Breast epithelium (tissue), 4 donors: Measurements from ENCODE around the gene MAB21L1. TPM values are rescaled to one million over a fixed set of nuclear protein-coding genes. Genes with fewer than 3 reads are reported as not detected.

Experiments
- DNase-seq, 2 donors: peaks; one replicate each; pipeline ENCODE4 v3.0.0-alpha.2; 2019; ENCODE audit warnings: low spot score in 2 of 2
- H3K27ac ChIP-seq, 2 donors: fragments of 200-600 bp; sonication (generic) in 1 of 2; one replicate each; pipeline ENCODE4 v1.5.1; 2016 to 2019; ENCODE audit warnings: mild to moderate bottlenecking in 1 of 2
- H3K27me3 ChIP-seq, 2 donors: fragments of 200-600 bp; sonication (generic) in 1 of 2; one replicate each; pipeline versions ENCODE4 v1.5.1 to v1.6.0; 2017 to 2019; ENCODE audit warnings: control low read depth in 1 of 2, mild to moderate bottlenecking in 1 of 2
- H3K36me3 ChIP-seq: fragments of 200-600 bp; one replicate; pipeline ENCODE4 v1.5.1; 2019
- H3K4me1 ChIP-seq, 2 donors: fragments of 200-600 bp; sonication (generic); one replicate each; pipeline ENCODE4 v1.5.1; 2016 to 2019; ENCODE audit warnings: control low read depth in 1 of 2
- H3K4me3 ChIP-seq, 3 donors: fragments of 200-600 bp; sonication (generic); 1 replicate in 2 of 3; 2 replicates in 1 of 3; pipeline ENCODE4 v1.5.1; 2016 to 2019; ENCODE audit warnings: mild to moderate bottlenecking in 3 of 3, moderate library complexity in 2 of 3
- H3K9me3 ChIP-seq, 2 donors: fragments of 200-600 bp; sonication (generic) in 1 of 2; one replicate each; pipeline ENCODE4 v1.5.1; 2016 to 2019; ENCODE audit warnings: control low read depth in 1 of 2
- CTCF ChIP-seq, 3 donors: fragments of 450-650 bp; IDR thresholded peaks; one replicate each; pipeline ENCODE4 v1.5.1; 2016 to 2017; ENCODE audit warnings: antibody characterized with exemption in 3 of 3, mild to moderate bottlenecking in 3 of 3, moderate library complexity in 3 of 3
- POLR2A ChIP-seq: fragments of 450-650 bp; IDR thresholded peaks from one replicate; pipeline ENCODE4 v1.6.1; 2016; ENCODE audit warnings: antibody characterized with exemption, mild to moderate bottlenecking, moderate library complexity
- POLR2AphosphoS5 ChIP-seq, 3 donors: sonication (generic); formaldehyde crosslinking; IDR thresholded peaks; one replicate each; pipeline ENCODE4 v1.6.1; 2017; ENCODE audit warnings: antibody characterized with exemption in 3 of 3
- intact Hi-C: fragments of 100-400 bp; cut with DNase I; formaldehyde crosslinking; loops from one replicate; pipeline ENCODE4 v1.15.1; 2023; ENCODE audit warnings: low total_unique reads
- total RNA-seq, 3 donors: library from RNA; depleted of rRNA; stranded (reverse); fragments of >200 nt; gene quantifications; one replicate each; pipeline ENCODE4 v1.1.0, GENCODE V29; 2016

Gene MAB21L1
- total RNA-seq, 3 donors from 2014 or later = 7.7 to 12.0 (median 11.8) TPM

DNA sequence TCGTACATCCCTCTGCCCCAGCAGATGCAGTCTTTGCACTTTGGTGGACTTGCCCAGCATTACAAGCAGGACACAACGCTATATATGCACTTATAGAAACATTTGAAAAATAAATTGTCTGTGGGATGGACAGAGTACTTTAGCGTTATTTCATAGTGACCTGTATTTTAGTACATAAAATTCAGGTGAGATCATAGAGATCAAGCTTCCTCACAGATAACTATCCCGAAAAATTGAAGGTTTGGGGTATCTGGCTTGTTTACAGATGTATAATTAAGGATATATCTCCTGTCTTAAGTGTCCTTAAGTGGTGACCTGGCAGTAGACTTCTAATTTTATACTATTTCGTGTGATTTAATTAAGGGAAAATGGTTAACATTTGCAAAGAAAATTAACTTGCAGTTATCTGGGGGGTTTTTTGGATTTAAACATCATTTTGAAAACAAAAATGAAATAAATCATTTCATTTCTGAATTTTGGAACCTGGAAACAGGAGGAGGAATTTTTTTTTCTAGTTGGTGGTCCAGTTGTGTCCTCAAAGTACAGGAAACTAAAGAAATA, 977 bp upstream of the MAB21L1 start:
- no peak for DNase-seq
- Histone ChIP-seq H3K27ac (no peak overlapping the region), H3K27me3 (no peaks in the 10 kb centered on the region), H3K9me3 (no peaks in the 10 kb centered on the region), H3K36me3 (no peaks in the 10 kb centered on the region), H3K4me3 (peak overlapping the region; percentile 58 to 82 (median 66)), H3K4me1 (no peaks in the 10 kb centered on the region)
- intact Hi-C loops = no loop called here
- TF ChIP-seq CTCF (IDR thresholded peaks at IDR 0.05) (no peak), POLR2AphosphoS5 (IDR thresholded peaks at IDR 0.05) (no peak), POLR2A (no peak)

- peak overlapping the region; percentile 77 to 94 for H3K27ac ChIP-seq
- no peaks in the 10 kb centered on the region for H3K36me3 ChIP-seq
- peak overlapping the region; percentile 58 to 82 (median 66) for H3K4me3 ChIP-seq
- H3K4me1 ChIP-seq = no peaks in the 10 kb centered on the region
- H3K9me3 ChIP-seq = no peaks in the 10 kb centered on the region
- intact Hi-C loops = no loop called here
- peaks cover 0 to 6% of the 10 kb centered on the region in 2 donors for H3K27me3 ChIP-seq
- TF ChIP-seq POLR2AphosphoS5 (IDR thresholded peaks at IDR 0.05) (no peak), CTCF (IDR thresholded peaks at IDR 0.05) (no peak), POLR2A (no peak)
- no peak for DNase-seq
Observed at GRCh38 chr13:35475212-35475959, 1.1 kb downstream of the MAB21L1 start.

DNA sequence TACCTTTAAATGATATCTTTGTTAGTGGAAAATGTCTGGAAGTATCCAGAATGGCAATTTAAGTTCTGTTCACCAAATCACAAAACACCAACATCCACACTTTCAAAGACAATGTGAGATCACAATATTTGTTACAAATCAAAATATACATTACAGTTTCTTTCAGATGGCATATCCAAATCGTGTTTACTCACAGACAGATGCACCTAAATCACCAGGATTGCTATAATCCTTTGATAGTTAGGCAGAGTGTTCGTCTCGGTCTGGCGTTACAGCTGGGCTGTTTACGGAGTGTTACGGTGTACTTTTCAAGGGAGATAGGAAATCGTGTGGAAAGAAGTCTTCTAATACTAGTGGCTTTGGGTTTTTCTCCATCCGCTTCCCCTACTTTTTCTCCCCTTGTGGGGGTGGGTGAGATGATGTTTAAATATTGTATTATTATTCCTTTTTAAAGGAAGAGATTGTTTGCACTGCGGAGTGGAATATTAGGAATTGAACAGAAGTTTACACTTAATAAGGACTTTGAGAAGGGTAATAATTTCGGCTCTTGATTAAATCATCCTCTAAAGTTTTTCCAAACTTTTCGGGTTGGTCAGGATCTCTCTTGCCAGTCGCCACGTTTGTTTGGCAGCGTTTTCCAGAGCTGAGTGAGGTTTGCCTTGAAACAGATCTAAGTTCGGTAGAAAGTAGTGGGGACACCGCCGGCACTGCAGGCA, 1.8 kb downstream of the MAB21L1 start:
- no peaks in the 10 kb centered on the region for H3K36me3 ChIP-seq
- TF ChIP-seq CTCF (IDR thresholded peaks at IDR 0.05) = no peak
- TF ChIP-seq POLR2A = no peak
- TF ChIP-seq POLR2AphosphoS5 (IDR thresholded peaks at IDR 0.05) = no peak
- peak overlapping the region; percentile 58 to 82 (median 66) for H3K4me3 ChIP-seq
- H3K27me3 ChIP-seq = peaks cover 0 to 7% of the 10 kb centered on the region in 2 donors
- H3K4me1 ChIP-seq = no peaks in the 10 kb centered on the region
- intact Hi-C loops = no loop called here
- H3K27ac ChIP-seq = peak overlapping the region; percentile 77 to 94
- no peak for DNase-seq
- H3K9me3 ChIP-seq = no peaks in the 10 kb centered on the region

- H3K9me3 ChIP-seq = no peaks in the 10 kb centered on the region
- H3K4me3 ChIP-seq = peak overlapping the region; percentile 58 to 82 (median 66)
- H3K4me1 ChIP-seq = no peaks in the 10 kb centered on the region
- H3K27me3 ChIP-seq = peaks cover 0 to 7% of the 10 kb centered on the region in 2 donors
- TF ChIP-seq POLR2AphosphoS5 (IDR thresholded peaks at IDR 0.05) (no peak), CTCF (IDR thresholded peaks at IDR 0.05) (no peak), POLR2A (no peak)
- H3K27ac ChIP-seq = peak overlapping the region; percentile 77 to 94
- no peak for DNase-seq
- H3K36me3 ChIP-seq = no peaks in the 10 kb centered on the region
- intact Hi-C loops = no loop called here
Observed at GRCh38 chr13:35473802-35474201, 2.7 kb downstream of the MAB21L1 start.
